ENCODE data around the gene PLA2R1.
A peak's percentile ranks its signal among the peaks of the same experiment; 100 is the strongest.

The PLA2R1 gene

GRCh38 chr2:160062292-160063005 lies at the start of gene PLA2R1:
TSS of gene PLA2R1 (minus strand) at chr2:160062615. CDS start at chr2:160062403, 212 bp downstream.
- no peak for DNase-seq (ENCODE audit: low read depth)

DNA sequence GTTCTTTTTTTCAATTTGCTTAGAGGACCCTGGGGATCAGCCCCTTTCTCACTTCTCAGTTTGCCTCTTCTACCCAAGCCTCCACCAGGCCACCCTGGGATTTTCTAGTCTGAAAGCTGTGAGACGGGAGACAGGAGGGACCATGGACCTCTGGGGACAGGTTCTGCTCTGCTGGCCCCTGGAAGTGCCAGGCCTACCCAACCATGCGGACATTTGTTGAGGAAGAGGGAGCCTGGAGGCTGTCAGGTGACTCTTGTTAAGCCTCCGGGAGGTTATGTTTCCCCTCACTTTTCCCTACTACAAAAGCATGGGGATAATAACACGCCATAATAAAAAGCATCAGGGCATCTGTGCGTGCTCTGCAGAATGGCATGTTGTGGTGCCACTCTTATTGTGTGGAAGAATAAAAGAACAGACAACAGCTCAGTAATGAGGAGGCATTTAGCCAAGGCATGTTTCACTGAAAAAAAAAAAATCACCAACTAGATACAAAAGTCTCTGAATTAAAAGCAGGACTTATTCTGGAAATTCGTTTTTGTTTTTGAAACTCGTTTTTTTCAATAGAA lies 48.3 kb upstream of the PLA2R1 start:
- no peak for DNase-seq (ENCODE audit: low read depth)

DNA sequence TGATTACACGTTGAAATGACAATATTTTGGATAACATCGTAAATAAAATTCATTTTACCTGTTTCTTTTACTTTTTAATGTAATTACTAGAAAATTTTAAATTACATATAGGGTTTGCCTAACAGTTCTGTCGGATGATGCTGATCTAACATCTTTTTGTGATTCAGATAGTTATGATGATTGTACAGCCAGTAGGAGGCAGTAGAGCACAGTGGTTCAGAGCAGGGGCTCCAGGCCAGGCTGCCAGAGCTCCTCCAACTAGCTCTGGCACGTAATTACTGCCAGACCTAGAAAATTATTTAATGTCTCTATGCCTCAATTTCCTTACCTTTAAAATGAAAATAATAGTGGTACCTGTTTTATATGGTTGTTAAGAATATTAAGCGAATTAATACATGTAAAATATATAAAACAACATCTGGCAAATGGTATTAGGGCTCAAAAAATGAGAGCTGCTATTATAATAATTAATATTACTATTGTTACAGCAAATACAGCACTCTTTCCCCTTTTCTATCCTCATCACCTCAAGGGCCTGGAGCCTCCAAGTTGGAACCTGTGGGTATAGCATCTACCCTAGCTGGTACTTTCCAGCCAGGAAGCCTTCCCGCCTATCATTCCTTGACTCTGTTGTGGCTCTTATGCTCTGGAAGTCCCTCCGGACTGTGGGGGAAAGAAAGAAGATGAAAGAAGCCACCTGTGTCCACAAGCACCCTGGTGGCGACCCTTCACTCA lies 47.7 kb upstream of the PLA2R1 start:
- peak; percentile 21 for DNase-seq (ENCODE audit: low read depth)

DNA sequence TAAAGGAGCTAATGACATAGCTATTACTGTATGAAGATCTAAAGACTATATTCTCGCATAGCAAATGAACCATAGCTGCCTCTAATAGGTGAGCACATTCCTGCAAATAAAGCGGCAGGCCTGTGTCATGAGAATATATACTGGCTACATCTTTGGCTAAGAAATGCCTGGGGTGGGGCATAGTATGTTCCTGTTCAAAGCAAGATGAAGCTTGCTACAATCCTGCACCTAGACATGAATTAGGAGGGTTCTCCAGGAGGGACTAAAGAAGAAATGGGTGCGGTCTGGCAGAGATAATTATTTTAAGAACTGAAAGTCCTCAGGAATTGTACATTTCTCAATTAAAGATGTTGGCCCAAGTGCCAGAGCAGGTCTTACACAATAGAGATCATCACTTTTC lies 46.8 kb upstream of the PLA2R1 start:
- no peak for DNase-seq (ENCODE audit: low read depth)

GRCh38 chr2:160108646-160109045 lies 46.2 kb upstream of the PLA2R1 start:
- no peak for DNase-seq (ENCODE audit: low read depth)

GRCh38 chr2:160105366-160105765 lies 43.0 kb upstream of the PLA2R1 start:
- DNase-seq (ENCODE audit: low read depth), result no peak

DNA sequence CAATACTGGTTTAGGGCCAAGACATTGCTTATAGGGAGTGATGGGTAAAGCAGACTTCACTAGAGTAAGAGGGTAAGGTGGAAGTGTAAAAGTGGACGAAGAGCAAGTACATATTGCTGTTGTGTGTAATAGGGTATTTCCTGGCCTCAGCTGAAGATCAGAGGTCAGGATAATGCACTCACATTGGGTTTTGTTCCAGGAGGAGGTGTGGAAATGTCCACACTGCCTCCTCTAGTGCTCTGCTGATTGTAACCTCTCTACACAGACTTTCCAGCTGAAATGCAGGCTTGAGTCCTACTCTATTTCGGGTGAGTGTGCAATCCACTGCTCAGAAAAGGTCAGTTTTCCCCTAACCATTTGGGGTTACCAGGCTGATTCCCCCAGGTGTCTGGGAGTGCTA lies 41.7 kb upstream of the PLA2R1 start:
- DNase-seq (ENCODE audit: low read depth), result no peak

DNA sequence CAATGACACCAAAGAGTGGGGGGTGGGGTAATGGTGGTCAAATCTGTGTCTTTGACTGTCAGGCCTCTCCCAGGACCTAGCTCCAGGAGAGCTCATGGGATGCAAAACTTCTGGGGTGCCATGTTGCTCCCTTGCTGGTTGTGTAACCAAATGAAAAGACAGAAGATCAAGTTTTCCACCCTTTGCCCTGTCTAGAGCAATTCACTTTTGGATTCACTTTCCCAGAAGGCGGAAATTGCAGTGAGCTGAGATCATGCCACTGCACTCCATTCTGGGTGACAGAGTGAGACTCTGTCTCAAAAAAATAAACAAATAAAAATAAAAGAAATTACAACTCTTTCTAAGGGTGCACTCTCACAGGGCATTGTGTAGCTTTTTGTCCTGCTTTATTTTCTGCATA lies 34.9 kb upstream of the PLA2R1 start:
- no peak for DNase-seq (ENCODE audit: low read depth)

DNA sequence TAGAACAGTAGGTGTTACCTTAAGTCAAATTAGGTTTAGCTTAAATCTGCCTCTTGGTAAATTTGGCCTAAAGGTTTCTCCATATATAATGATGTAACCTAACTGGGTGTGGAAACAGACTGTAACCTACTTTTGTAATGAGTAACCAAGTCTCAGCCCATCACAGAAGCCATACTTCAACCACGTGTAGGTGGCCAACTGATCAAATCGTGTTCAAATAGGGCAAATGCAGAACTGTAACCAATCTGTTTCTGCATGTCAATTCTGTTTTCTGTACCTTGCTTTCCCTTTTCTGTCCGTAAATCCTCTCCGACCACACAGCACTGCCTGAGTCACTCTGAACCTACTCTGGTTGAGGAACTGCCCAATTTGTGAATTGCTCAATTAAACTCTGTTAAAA lies 34.0 kb upstream of the PLA2R1 start:
- no peak for DNase-seq (ENCODE audit: low read depth)

DNA sequence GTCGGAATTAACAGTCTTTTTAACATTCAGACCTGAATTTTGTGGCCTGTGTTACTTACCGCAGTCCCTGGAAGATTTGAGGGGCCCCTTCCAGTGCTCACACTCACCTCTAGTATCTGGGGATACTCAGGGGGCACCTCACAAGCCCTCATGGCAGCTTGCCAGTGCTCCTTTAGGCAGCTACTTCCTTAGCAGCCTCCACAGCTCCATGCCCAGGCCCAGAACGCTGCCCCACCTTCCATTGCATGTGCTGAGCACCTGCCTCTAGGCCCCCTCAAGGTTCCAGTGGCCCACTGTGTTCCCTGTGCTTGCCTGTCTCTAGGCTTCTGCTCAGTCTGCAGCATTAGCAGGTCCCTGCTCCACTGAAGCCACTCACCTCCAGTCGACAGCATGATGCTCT lies 30.0 kb upstream of the PLA2R1 start:
- no peak for DNase-seq (ENCODE audit: low read depth)

GRCh38 chr2:160091381-160091780 lies 29.0 kb upstream of the PLA2R1 start:
- no peak for DNase-seq (ENCODE audit: low read depth)

DNA sequence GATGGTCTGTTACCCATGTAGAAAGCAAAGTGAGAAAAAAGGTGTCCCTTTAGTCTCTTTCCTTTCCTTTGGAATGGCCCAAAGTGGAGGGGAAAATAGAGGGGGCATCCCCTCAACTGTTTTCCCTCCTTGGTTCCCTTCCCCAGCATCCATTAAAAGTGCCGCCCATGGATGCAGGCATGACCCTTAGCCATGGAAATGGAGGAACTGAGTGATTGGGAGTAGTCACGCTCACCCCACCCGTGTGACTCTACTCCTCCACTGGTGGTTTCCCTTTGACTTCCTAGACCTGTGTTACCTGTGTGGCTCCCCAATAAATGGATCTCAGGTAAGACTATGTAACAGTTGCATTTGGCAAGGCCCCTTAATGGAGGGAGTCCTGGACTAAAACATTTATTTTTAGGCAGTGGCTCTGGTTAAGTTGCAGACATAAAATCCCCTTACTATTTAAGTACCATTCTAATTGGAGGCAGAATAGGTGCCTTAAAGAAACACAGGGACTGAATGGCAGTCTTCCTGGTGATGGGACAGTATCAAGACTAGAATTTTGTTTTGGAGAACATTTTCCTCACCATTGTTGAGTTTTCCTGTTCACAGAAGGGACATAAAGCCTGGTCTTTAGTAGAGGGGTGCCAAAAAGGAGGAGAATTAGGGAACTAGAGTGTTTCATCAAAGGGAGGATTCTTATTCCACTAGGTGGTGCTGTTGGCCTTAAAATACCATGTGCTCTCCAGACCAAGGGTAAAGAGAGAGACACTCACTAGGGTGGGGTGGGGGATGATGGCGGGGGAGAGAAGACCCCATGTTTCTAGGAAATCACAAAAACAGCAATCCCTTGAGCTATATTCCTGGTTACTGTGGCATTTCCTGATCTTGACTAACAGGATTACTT lies 25.7 kb upstream of the PLA2R1 start:
- DNase-seq (ENCODE audit: low read depth), result no peak

DNA sequence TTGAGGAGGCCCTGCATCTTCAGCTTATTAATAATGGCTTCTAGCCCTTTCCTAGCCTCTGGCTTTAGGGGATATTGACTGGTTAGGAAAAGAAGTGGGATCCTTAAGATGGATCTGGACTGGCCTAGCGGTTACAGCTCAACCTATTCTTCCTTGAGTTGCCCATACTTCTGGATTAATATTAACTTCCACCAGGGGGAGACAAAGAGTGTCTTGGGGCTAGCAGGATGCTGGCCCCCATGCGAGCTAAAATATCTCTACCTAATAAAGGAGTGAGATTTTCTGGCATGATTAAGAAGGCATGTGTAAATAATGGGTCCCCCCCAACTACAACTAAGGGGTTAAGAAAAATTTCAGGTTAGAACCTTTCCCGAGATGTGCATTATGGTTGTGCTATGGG lies 23.2 kb upstream of the PLA2R1 start:
- DNase-seq (ENCODE audit: low read depth), result no peak

GRCh38 chr2:160077912-160078810 lies 15.7 kb upstream of the PLA2R1 start:
- no peak for DNase-seq (ENCODE audit: low read depth)

- no peak for DNase-seq (ENCODE audit: low read depth)
Observed at GRCh38 chr2:160076914-160077313, 14.5 kb upstream of the PLA2R1 start.

GRCh38 chr2:160076241-160076640 lies 13.8 kb upstream of the PLA2R1 start:
- DNase-seq (ENCODE audit: low read depth), result no peak

GRCh38 chr2:160075171-160075570 lies 12.8 kb upstream of the PLA2R1 start:
- DNase-seq (ENCODE audit: low read depth), result no peak

DNA sequence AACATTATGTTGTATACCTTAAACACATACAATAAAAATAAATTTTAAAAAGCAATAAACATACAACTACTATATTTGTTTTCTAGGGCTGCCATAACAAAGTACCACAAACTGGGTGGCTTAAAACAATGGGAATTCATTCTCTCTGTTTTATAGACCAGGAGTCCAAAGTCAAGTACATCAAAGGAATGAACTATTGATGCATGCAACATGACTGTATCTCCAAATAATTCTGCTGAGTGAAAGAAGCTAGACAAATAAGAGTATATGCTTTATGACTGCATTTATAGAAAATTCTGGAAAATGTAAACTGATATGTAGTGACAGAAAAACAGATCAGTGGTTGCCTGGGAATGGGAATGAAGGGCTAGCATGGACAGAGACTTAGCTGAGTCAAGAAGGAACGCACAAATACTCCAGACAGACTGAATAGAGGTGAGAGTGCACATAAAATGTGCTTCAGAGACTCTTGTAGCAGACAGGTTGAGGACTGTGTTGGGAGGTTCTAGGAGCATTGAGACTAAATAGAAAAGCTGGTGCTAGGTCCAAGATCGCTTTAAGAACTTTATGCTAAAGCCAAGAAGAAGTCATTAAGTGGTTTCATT lies 11.0 kb upstream of the PLA2R1 start:
- DNase-seq (ENCODE audit: low read depth), result no peak

DNA sequence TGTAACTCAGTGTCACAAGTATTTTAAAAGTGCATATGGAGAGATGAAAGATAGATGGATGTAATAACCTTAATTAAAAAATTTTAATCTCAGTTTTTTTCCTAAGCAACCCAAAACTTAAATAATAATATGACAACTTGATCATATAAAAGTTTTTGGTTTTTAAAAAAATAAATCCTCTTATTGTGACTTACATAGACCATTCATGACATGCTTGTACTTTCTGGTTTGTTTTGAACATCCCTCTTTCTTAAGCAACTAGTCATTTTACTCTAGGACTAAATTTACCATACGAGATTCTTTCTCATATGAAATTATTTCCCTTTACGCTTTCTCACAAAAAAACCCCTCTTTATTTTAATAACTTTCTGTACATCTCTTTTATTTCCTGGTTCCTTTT lies 6.5 kb upstream of the PLA2R1 start:
- DNase-seq (ENCODE audit: low read depth), result no peak

DNA sequence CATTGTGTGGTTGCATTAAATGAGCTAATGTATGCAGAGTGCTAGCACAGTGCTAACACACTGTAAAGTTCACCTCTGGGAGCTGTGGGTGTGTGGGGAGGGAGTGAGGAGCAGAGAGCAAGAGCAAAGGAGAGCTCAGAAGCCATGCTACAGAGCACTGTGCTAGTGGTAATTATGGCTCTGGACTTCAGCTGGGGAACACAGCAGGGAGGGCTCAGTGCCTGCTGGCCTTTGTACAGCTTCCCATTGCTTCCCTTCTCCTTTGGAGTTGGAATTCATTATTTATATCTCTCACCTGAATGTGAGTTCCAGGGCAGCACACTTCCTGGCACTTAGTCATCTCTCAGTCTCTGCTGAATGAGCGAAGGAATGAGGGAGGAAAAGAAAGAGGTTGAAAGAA lies 2.5 kb upstream of the PLA2R1 start:
- DNase-seq (ENCODE audit: low read depth), result no peak

Measured in activated T-helper 9 cell treated with anti-CD3 and anti-CD28 coated beads, Interleukin-2, amount 50 U/mL, for 16 hours (primary cell).